ENCODE results near the gene ST6GALNAC4. TPM values are rescaled to one million over a fixed set of nuclear protein-coding genes. Genes with fewer than 3 reads are reported as not detected.

ST6GALNAC4 gene
- total RNA-seq, 4 donors from 2014 or later, result 12.5 to 33.0 (median 23.8) TPM

GRCh38 chr9:127962278-127962677 lies 45.4 kb upstream of the ST6GALNAC4 start:
- peak overlapping the region; percentile 88 to 99 (median 96) for H3K27ac ChIP-seq
- no peak for DNase-seq
- intact Hi-C loops (cut with DNase I), result no loop called here
- TF ChIP-seq CTCF (IDR thresholded peaks at IDR 0.05), result no peak
- H3K27me3 ChIP-seq, result no peaks in the 10 kb centered on the region
- H3K4me3 ChIP-seq, result no peak overlapping the region
- peaks cover 63 to 100% (median 78%) of the 10 kb centered on the region in 3 donors for H3K4me1 ChIP-seq
- WGBS, 2 donors, result 49 to 77% methylated on average over 2 to 3 of the region's 3 CpGs
- peaks cover 0 to 5% (median 0%) of the 10 kb centered on the region in 3 donors for H3K36me3 ChIP-seq
- H3K9me3 ChIP-seq, result no peaks in the 10 kb centered on the region

- TF ChIP-seq POLR2A (IDR thresholded peaks at IDR 0.05) (no peak), CTCF (IDR thresholded peaks at IDR 0.05) (no peak)
- WGBS, 2 donors, result 82 to 92% methylated on average over 13 of the region's 13 CpGs
- no peaks in the 10 kb centered on the region for H3K27me3 ChIP-seq
- peaks cover 57 to 100% (median 72%) of the 10 kb centered on the region in 3 donors for H3K4me1 ChIP-seq
- peak overlapping the region; percentile 88 to 99 (median 96) for H3K27ac ChIP-seq
- intact Hi-C loops (cut with DNase I), result no loop called here
- DNase-seq, result no peak
- no peak overlapping the region for H3K4me3 ChIP-seq
- peaks cover 0 to 5% (median 0%) of the 10 kb centered on the region in 3 donors for H3K36me3 ChIP-seq
- H3K9me3 ChIP-seq, result no peaks in the 10 kb centered on the region
These were observed 44.8 kb upstream of the ST6GALNAC4 start for GRCh38 chr9:127961613-127962155.

DNA sequence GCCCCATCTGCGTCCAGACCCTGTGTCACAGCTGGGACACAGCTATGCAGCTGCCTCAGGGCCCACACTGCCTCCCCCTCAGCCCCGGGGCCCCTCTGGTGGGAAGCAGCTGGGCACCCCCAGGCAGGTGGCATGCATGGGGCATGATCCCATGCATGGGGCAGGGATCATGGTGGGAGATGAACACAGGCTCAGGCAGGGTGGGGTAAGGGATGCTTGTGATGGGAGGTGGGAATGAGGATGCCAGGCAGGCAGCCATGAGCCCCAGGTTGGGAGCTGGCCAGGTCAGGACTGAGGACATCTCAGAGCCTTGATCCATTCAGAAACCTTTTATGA lies 44.3 kb upstream of the ST6GALNAC4 start:
- Histone ChIP-seq H3K27me3 (no peaks in the 10 kb centered on the region), H3K9me3 (no peaks in the 10 kb centered on the region), H3K36me3 (peaks cover 0 to 5% (median 0%) of the 10 kb centered on the region in 3 donors), H3K4me3 (no peak overlapping the region), H3K4me1 (peaks cover 53 to 100% (median 70%) of the 10 kb centered on the region in 3 donors), H3K27ac (peak overlapping the region; percentile 88 to 99 (median 96))
- TF ChIP-seq POLR2A (IDR thresholded peaks at IDR 0.05), result no peak
- no peak for TF ChIP-seq CTCF (IDR thresholded peaks at IDR 0.05)
- DNase-seq, result no peak
- no CpG with 5 or more reads among the region's 2 CpGs for WGBS, 2 donors
- intact Hi-C loops (cut with DNase I), result no loop called here

DNA sequence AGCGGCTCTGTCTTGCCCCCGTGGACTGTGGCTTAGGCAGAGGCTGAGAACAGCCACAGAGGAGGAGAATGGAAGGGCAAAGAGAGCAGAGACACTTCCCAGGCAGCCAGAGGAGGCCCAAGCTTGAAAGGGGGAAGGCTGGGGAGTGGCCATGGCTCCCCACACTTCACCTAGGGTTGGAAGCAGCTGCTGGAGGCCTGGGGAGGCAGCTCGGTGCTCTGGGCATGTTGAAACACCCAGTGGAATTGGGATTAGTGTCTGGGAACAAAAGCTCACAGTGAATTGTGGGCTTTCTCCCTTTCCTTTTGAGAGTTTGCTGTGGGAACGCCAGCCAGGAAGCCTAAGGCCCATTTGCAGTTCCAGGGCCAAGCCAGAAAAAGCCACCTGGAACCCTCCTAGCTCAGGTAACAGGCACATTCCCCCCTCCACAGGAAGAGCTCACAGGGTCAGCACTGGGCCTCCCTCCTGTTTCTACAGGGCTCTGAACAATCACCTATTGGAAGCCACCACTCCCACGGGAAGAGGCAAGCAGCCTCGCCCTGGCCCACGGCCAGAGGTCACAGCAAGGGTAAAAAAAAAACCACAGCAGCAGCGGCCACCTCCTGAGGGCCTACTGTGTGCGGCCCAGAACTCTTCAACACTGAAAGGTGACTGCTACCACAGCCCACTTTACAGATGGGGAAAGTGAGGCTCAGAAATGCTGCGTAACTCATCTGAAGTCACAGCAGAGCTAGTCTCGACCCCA lies 43.7 kb upstream of the ST6GALNAC4 start:
- Histone ChIP-seq H3K4me1 (peaks cover 53 to 100% (median 70%) of the 10 kb centered on the region in 3 donors), H3K9me3 (no peaks in the 10 kb centered on the region), H3K27me3 (no peaks in the 10 kb centered on the region), H3K36me3 (peaks cover 0 to 5% (median 0%) of the 10 kb centered on the region in 3 donors), H3K4me3 (peak overlapping the region in 1 of 4 donors; percentile 2), H3K27ac (peak overlapping the region; percentile 88 to 99 (median 96))
- 22 to 23% methylated on average over 3 to 4 of the region's 11 CpGs for WGBS, 2 donors
- no peak for DNase-seq
- TF ChIP-seq CTCF (IDR thresholded peaks at IDR 0.05) (no peak), POLR2A (IDR thresholded peaks at IDR 0.05) (no peak)
- intact Hi-C loops (cut with DNase I), result no loop called here

GRCh38 chr9:127959841-127960409 lies 43.1 kb upstream of the ST6GALNAC4 start:
- Histone ChIP-seq H3K9me3 (no peaks in the 10 kb centered on the region), H3K27ac (peak overlapping the region; percentile 88 to 99 (median 96)), H3K36me3 (peaks cover 0 to 5% (median 0%) of the 10 kb centered on the region in 3 donors), H3K4me1 (peaks cover 52 to 100% (median 70%) of the 10 kb centered on the region in 3 donors), H3K27me3 (no peaks in the 10 kb centered on the region), H3K4me3 (no peak overlapping the region)
- 56 to 69% methylated on average over 2 of the region's 2 CpGs for WGBS, 2 donors
- no peak for TF ChIP-seq POLR2A (IDR thresholded peaks at IDR 0.05)
- no peak for TF ChIP-seq CTCF (IDR thresholded peaks at IDR 0.05)
- DNase-seq, result no peak
- intact Hi-C loops (cut with DNase I), result no loop called here

All from esophagus squamous epithelium (tissue), 5 donors.